Neuronal stem cell (in vitro differentiated cells): ENCODE results near the gene IPO13.

Experiments
- DNase-seq: peaks from one replicate; pipeline ENCODE4 v3.0.0-alpha.2; 2013; ENCODE audit warnings: low spot score
- H2AFZ ChIP-seq: one replicate; pipeline ENCODE4 v1.6.1; 2013; ENCODE audit warnings: mild to moderate bottlenecking, low read length, inconsistent platforms
- H2AK5ac ChIP-seq: 2 replicates; pipeline ENCODE4 v1.6.1; 2013; ENCODE audit warnings: low read depth, mild to moderate bottlenecking, inconsistent platforms, low read length, moderate library complexity, mixed read lengths
- H2BK120ac ChIP-seq: 2 replicates; pipeline ENCODE4 v1.6.1; 2013; ENCODE audit warnings: low read depth, mild to moderate bottlenecking, inconsistent platforms, low read length, moderate library complexity, mixed read lengths
- H2BK12ac ChIP-seq: one replicate; pipeline ENCODE4 v1.6.1; 2013; ENCODE audit warnings: low read length, inconsistent platforms
- H2BK15ac ChIP-seq: 2 replicates; pipeline ENCODE4 v1.6.1; 2013; ENCODE audit warnings: mild to moderate bottlenecking, low read length, inconsistent platforms, mixed read lengths
- H2BK5ac ChIP-seq: one replicate; pipeline ENCODE4 v1.6.1; 2013; ENCODE audit warnings: inconsistent platforms, mild to moderate bottlenecking, low read length, moderate library complexity
- H3K14ac ChIP-seq: one replicate; pipeline ENCODE4 v1.6.1; 2013; ENCODE audit warnings: low read length, inconsistent platforms
- H3K18ac ChIP-seq: 2 replicates; pipeline ENCODE4 v1.6.1; 2013; ENCODE audit warnings: low read length, inconsistent platforms
- H3K23ac ChIP-seq: 2 replicates; pipeline ENCODE4 v1.6.1; 2013; ENCODE audit warnings: low read depth, mild to moderate bottlenecking, mixed read lengths, low read length, inconsistent platforms; ENCODE audit not compliant: poor library complexity
- H3K27ac ChIP-seq: replicated peaks from 3 replicates; pipeline ENCODE4 v1.5.1; 2013; ENCODE audit warnings: low read length, inconsistent platforms
- H3K27me3 ChIP-seq, 3 experiments: 2 replicates each; pipeline ENCODE4 v1.6.1; 2013; ENCODE audit warnings: low read length in 3 of 3, mild to moderate bottlenecking in 2 of 3, inconsistent platforms in 1 of 3, low read depth in 1 of 3, mixed read lengths in 1 of 3, moderate library complexity in 1 of 3; ENCODE audit not compliant: control insufficient read depth in 3 of 3, insufficient read depth in 3 of 3
- H3K36me3 ChIP-seq, 2 donors: replicated peaks in 1 of 2; 2 replicates each; pipeline ENCODE4 v1.6.1; 2013; ENCODE audit warnings: low read length in 2 of 2; ENCODE audit not compliant: control insufficient read depth in 2 of 2, insufficient read depth in 2 of 2
- H3K4ac ChIP-seq: 2 replicates; pipeline ENCODE4 v1.6.1; 2013; ENCODE audit warnings: inconsistent platforms, mild to moderate bottlenecking, low read length, moderate library complexity
- H3K4me1 ChIP-seq, 2 donors: 1 replicate in 1 of 2; 2 replicates in 1 of 2; pipeline ENCODE4 v1.6.1; 2013; ENCODE audit warnings: low read length in 2 of 2, low read depth in 1 of 2; ENCODE audit not compliant: control insufficient read depth in 2 of 2, insufficient read depth in 1 of 2
- H3K4me2 ChIP-seq: one replicate; pipeline ENCODE4 v1.6.1; 2013; ENCODE audit warnings: mild to moderate bottlenecking, low read length, inconsistent platforms; ENCODE audit not compliant: insufficient read depth, poor library complexity, severe bottlenecking
- H3K4me3 ChIP-seq, 2 donors: 2 replicates each; pipeline ENCODE4 v1.5.1; 2013; ENCODE audit warnings: low read length in 2 of 2, mild to moderate bottlenecking in 2 of 2, inconsistent platforms in 1 of 2, moderate library complexity in 1 of 2
- H3K79me1 ChIP-seq: one replicate; pipeline ENCODE4 v1.6.1; 2013; ENCODE audit warnings: low read depth, mild to moderate bottlenecking, inconsistent platforms, low read length, moderate library complexity
- H3K9ac ChIP-seq: one replicate; pipeline ENCODE4 v1.6.1; 2013; ENCODE audit warnings: mild to moderate bottlenecking, low read depth, low read length, inconsistent platforms; ENCODE audit not compliant: poor library complexity
- H3K9me3 ChIP-seq, 2 donors: replicated peaks in 1 of 2; 2 replicates each; pipeline versions ENCODE3 to v1.6.1; 2013; ENCODE audit warnings: low read length in 2 of 2, mild to moderate bottlenecking in 2 of 2, inconsistent platforms in 1 of 2, low read depth in 1 of 2, mixed read lengths in 1 of 2, moderate library complexity in 1 of 2; ENCODE audit not compliant: control insufficient read depth in 2 of 2, insufficient read depth in 1 of 2
- H4K8ac ChIP-seq: one replicate; pipeline ENCODE4 v1.6.1; 2013; ENCODE audit warnings: low read depth, mild to moderate bottlenecking, inconsistent platforms, low read length, moderate library complexity
- H4K91ac ChIP-seq: one replicate; pipeline ENCODE4 v1.6.1; 2013; ENCODE audit warnings: low read length, low read depth, mild to moderate bottlenecking, inconsistent platforms; ENCODE audit not compliant: poor library complexity
- WGBS, 2 donors: extraction: QIAGEN DNeasy Blood & Tissue Kit; methylation state at CpG; one replicate each; pipeline ENCODE4 v1.1.7; 2013; ENCODE audit warnings: missing lambda C conversion rate in 2 of 2, mixed read lengths in 1 of 2; ENCODE audit not compliant: insufficient read length in 2 of 2, insufficient replicate concordance in 1 of 2; ENCODE audit errors: extremely low coverage in 2 of 2; 5-methylcytosine and 5-hydroxymethylcytosine counted together

Gene IPO13

GRCh38 chr1:43992232-43992995 is 45.7 kb downstream of the IPO13 start:
- Histone ChIP-seq H3K18ac (peak overlapping the region; percentile 78), H3K27me3 (no peaks in the 10 kb centered on the region), H3K36me3 (peaks cover 2 to 10% of the 10 kb centered on the region in 2 donors), H3K9ac (peak overlapping the region; percentile 68), H2AFZ (peak overlapping the region; percentile 99), H2BK5ac (peak overlapping the region; percentile 16), H3K4ac (no peak overlapping the region), H2AK5ac (peak overlapping the region; percentile 66), H3K4me1 (peaks cover 18 to 29% of the 10 kb centered on the region in 2 donors), H2BK12ac (no peak overlapping the region), H4K91ac (no peak overlapping the region), H3K23ac (peak overlapping the region; percentile 35), H3K4me2 (peak overlapping the region; percentile 92), H3K14ac (no peak overlapping the region), H3K9me3 (no peaks in the 10 kb centered on the region), H3K4me3 (peak overlapping the region; percentile 63 to 83), H3K27ac (no peak overlapping the region), H4K8ac (no peak overlapping the region), H2BK120ac (no peak overlapping the region), H3K79me1 (peaks cover 2% of the 10 kb centered on the region), H2BK15ac (peak overlapping the region; percentile 19)
- WGBS, 2 donors, result no CpG with 5 or more reads among the region's 11 CpGs
- DNase-seq, result no peak

GRCh38 chr1:43993206-43993914 is 46.6 kb downstream of the IPO13 start:
- no peaks in the 10 kb centered on the region for H3K27me3 ChIP-seq
- H3K4me3 ChIP-seq, result no peak overlapping the region
- H3K4ac ChIP-seq, result no peak overlapping the region
- no peak overlapping the region for H3K14ac ChIP-seq
- H2AFZ ChIP-seq, result no peak overlapping the region
- H3K9ac ChIP-seq, result no peak overlapping the region
- H2BK15ac ChIP-seq, result no peak overlapping the region
- no peak overlapping the region for H3K23ac ChIP-seq
- peaks cover 4 to 8% of the 10 kb centered on the region in 2 donors for H3K36me3 ChIP-seq
- H2BK5ac ChIP-seq, result no peak overlapping the region
- H2AK5ac ChIP-seq, result no peak overlapping the region
- H4K91ac ChIP-seq, result no peak overlapping the region
- peaks cover 18 to 32% of the 10 kb centered on the region in 2 donors for H3K4me1 ChIP-seq
- H2BK120ac ChIP-seq, result no peak overlapping the region
- no CpG with 5 or more reads among the region's 9 CpGs for whole genome bisulfite sequencing, 2 donors
- H3K18ac ChIP-seq, result no peak overlapping the region
- no peak overlapping the region for H3K4me2 ChIP-seq
- no peak overlapping the region for H4K8ac ChIP-seq
- no peak overlapping the region for H2BK12ac ChIP-seq
- no peak for DNase-seq
- H3K79me1 ChIP-seq, result peaks cover 2% of the 10 kb centered on the region
- H3K27ac ChIP-seq, result no peak overlapping the region
- H3K9me3 ChIP-seq, result no peaks in the 10 kb centered on the region

GRCh38 chr1:43994071-43994470 is 47.3 kb downstream of the IPO13 start:
- Histone ChIP-seq H3K4me2 (no peak overlapping the region), H3K23ac (no peak overlapping the region), H3K79me1 (peaks cover 2% of the 10 kb centered on the region), H2BK5ac (no peak overlapping the region), H3K14ac (no peak overlapping the region), H2AK5ac (no peak overlapping the region), H2AFZ (no peak overlapping the region), H2BK12ac (no peak overlapping the region), H3K4ac (no peak overlapping the region), H3K27ac (no peak overlapping the region), H4K91ac (no peak overlapping the region), H3K36me3 (peaks cover 4 to 10% of the 10 kb centered on the region in 2 donors), H2BK15ac (no peak overlapping the region), H3K27me3 (no peaks in the 10 kb centered on the region), H2BK120ac (no peak overlapping the region), H3K4me3 (no peak overlapping the region), H3K9me3 (no peaks in the 10 kb centered on the region), H3K4me1 (peaks cover 18 to 32% of the 10 kb centered on the region in 2 donors), H3K9ac (no peak overlapping the region), H4K8ac (no peak overlapping the region), H3K18ac (no peak overlapping the region)
- DNase-seq, result no peak
- WGBS, 2 donors, result no CpG with 5 or more reads among the region's 7 CpGs
